Activated naive CD8-positive, alpha-beta T cell treated with anti-CD3 and anti-CD28 coated beads for 36 hours (primary cell): Measurements from ENCODE around the gene SLC39A1. TPM values are rescaled to one million over a fixed set of nuclear protein-coding genes. Genes with fewer than 3 reads are reported as not detected.

ENCODE experiments used
- DNase-seq: peaks from one replicate; pipeline ENCODE4 v3.0.0; 2021
- H3K27ac Mint-ChIP-seq: one replicate; pipeline ENCODE4 v1.8.0; 2022; ENCODE audit warnings: mild to moderate bottlenecking, moderate library complexity, mixed read lengths
- H3K27me3 Mint-ChIP-seq: one replicate; pipeline ENCODE4 v1.8.0; 2022; ENCODE audit warnings: mild to moderate bottlenecking, mixed read lengths
- H3K36me3 Mint-ChIP-seq: one replicate; pipeline ENCODE4 v1.8.0; 2021; ENCODE audit warnings: mild to moderate bottlenecking, mixed read lengths
- H3K4me1 Mint-ChIP-seq: one replicate; pipeline ENCODE4 v1.8.0; 2021; ENCODE audit warnings: mixed read lengths
- H3K4me3 Mint-ChIP-seq: one replicate; pipeline ENCODE4 v1.8.0; 2022; ENCODE audit warnings: mild to moderate bottlenecking, moderate library complexity, mixed read lengths
- H3K9me3 Mint-ChIP-seq: one replicate; pipeline ENCODE4 v1.8.0; 2022; ENCODE audit warnings: mixed read lengths
- total RNA-seq, 2 experiments: library from RNA; stranded (reverse); gene quantifications; one replicate each; pipeline ENCODE4 v1.2.3, GENCODE V29; 2021

Gene SLC39A1
- total RNA-seq, 2 experiments from 2014 or later, result 60.6 to 63.1 TPM

- DNase-seq, result peak; percentile 80
- H3K27me3 Mint-ChIP-seq, result no peaks in the 10 kb centered on the region
- peak overlapping the region; percentile 95 for H3K27ac Mint-ChIP-seq
- peaks cover 26% of the 10 kb centered on the region for H3K4me1 Mint-ChIP-seq
- H3K4me3 Mint-ChIP-seq, result peak overlapping the region; percentile 93
- H3K36me3 Mint-ChIP-seq, result peaks cover 24% of the 10 kb centered on the region
- no peaks in the 10 kb centered on the region for H3K9me3 Mint-ChIP-seq
Measured at GRCh38 chr1:153945795-153946621, 17.3 kb downstream of the SLC39A1 start.

GRCh38 chr1:153945131-153945794, 18.1 kb downstream of the SLC39A1 start:
- Mint-ChIP-seq H3K9me3 (no peaks in the 10 kb centered on the region), H3K4me1 (peaks cover 26% of the 10 kb centered on the region), H3K27ac (peak overlapping the region; percentile 95), H3K27me3 (no peaks in the 10 kb centered on the region), H3K36me3 (peaks cover 25% of the 10 kb centered on the region), H3K4me3 (peak overlapping the region; percentile 93)
- peak; percentile 83 for DNase-seq

GRCh38 chr1:153944827-153945117, 18.6 kb downstream of the SLC39A1 start:
- peaks cover 26% of the 10 kb centered on the region for H3K4me1 Mint-ChIP-seq
- H3K27me3 Mint-ChIP-seq, result no peaks in the 10 kb centered on the region
- peaks cover 27% of the 10 kb centered on the region for H3K36me3 Mint-ChIP-seq
- H3K9me3 Mint-ChIP-seq, result no peaks in the 10 kb centered on the region
- peak overlapping the region; percentile 95 for H3K27ac Mint-ChIP-seq
- peak overlapping the region; percentile 93 for H3K4me3 Mint-ChIP-seq
- DNase-seq, result no peak

GRCh38 chr1:153944005-153944826, 19.1 kb downstream of the SLC39A1 start:
- peak overlapping the region; percentile 93 for H3K4me3 Mint-ChIP-seq
- no peak for DNase-seq
- peaks cover 27% of the 10 kb centered on the region for H3K36me3 Mint-ChIP-seq
- peaks cover 26% of the 10 kb centered on the region for H3K4me1 Mint-ChIP-seq
- no peaks in the 10 kb centered on the region for H3K27me3 Mint-ChIP-seq
- H3K27ac Mint-ChIP-seq, result peak overlapping the region; percentile 95
- H3K9me3 Mint-ChIP-seq, result no peaks in the 10 kb centered on the region

GRCh38 chr1:153942766-153943549, 20.4 kb downstream of the SLC39A1 start:
- no peak for DNase-seq
- peak overlapping the region; percentile 42 for H3K27ac Mint-ChIP-seq
- peaks cover 26% of the 10 kb centered on the region for H3K4me1 Mint-ChIP-seq
- H3K4me3 Mint-ChIP-seq, result no peak overlapping the region
- no peaks in the 10 kb centered on the region for H3K27me3 Mint-ChIP-seq
- no peaks in the 10 kb centered on the region for H3K9me3 Mint-ChIP-seq
- H3K36me3 Mint-ChIP-seq, result peaks cover 22% of the 10 kb centered on the region

- peaks cover 28% of the 10 kb centered on the region for H3K36me3 Mint-ChIP-seq
- no peak overlapping the region for H3K27ac Mint-ChIP-seq
- H3K4me3 Mint-ChIP-seq, result no peak overlapping the region
- H3K27me3 Mint-ChIP-seq, result no peaks in the 10 kb centered on the region
- no peak for DNase-seq
- H3K4me1 Mint-ChIP-seq, result peaks cover 24% of the 10 kb centered on the region
- H3K9me3 Mint-ChIP-seq, result no peaks in the 10 kb centered on the region
Measured at GRCh38 chr1:153941826-153942725, 21.3 kb downstream of the SLC39A1 start.

- DNase-seq, result no peak
- Mint-ChIP-seq H3K36me3 (peaks cover 28% of the 10 kb centered on the region), H3K4me1 (peaks cover 20% of the 10 kb centered on the region), H3K27me3 (no peaks in the 10 kb centered on the region), H3K4me3 (no peak overlapping the region), H3K27ac (no peak overlapping the region), H3K9me3 (no peaks in the 10 kb centered on the region)
Measured at GRCh38 chr1:153940756-153941155, 22.6 kb downstream of the SLC39A1 start.

DNA sequence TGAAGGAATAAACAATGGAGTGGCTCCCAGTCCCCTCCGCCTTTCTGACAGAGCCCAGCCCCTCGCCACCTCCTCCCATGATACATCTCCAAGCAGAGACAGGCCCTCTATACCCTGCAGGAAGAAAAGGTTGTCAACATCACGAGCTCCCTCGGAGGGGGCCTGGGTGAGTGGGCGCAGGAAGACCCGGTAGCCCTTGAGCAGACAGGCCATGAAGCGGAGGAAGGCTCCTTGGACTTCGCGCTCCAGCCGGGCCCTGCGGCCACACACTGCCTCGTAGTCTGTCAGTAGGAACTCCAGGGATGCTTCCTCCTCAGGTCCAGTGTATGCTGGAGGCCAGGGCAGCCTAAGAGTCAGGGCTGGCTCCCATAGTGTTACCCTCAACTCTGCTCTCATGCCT, 23.9 kb downstream of the SLC39A1 start:
- peaks cover 15% of the 10 kb centered on the region for H3K4me1 Mint-ChIP-seq
- H3K27ac Mint-ChIP-seq, result no peak overlapping the region
- no peaks in the 10 kb centered on the region for H3K9me3 Mint-ChIP-seq
- no peaks in the 10 kb centered on the region for H3K27me3 Mint-ChIP-seq
- no peak for DNase-seq
- H3K36me3 Mint-ChIP-seq, result peaks cover 24% of the 10 kb centered on the region
- no peak overlapping the region for H3K4me3 Mint-ChIP-seq

- no peaks in the 10 kb centered on the region for H3K9me3 Mint-ChIP-seq
- H3K36me3 Mint-ChIP-seq, result peaks cover 22% of the 10 kb centered on the region
- H3K27ac Mint-ChIP-seq, result peak overlapping the region; percentile 15
- H3K4me3 Mint-ChIP-seq, result no peak overlapping the region
- no peak for DNase-seq
- peaks cover 12% of the 10 kb centered on the region for H3K4me1 Mint-ChIP-seq
- H3K27me3 Mint-ChIP-seq, result no peaks in the 10 kb centered on the region
Measured at GRCh38 chr1:153938996-153939395, 24.3 kb downstream of the SLC39A1 start.

DNA sequence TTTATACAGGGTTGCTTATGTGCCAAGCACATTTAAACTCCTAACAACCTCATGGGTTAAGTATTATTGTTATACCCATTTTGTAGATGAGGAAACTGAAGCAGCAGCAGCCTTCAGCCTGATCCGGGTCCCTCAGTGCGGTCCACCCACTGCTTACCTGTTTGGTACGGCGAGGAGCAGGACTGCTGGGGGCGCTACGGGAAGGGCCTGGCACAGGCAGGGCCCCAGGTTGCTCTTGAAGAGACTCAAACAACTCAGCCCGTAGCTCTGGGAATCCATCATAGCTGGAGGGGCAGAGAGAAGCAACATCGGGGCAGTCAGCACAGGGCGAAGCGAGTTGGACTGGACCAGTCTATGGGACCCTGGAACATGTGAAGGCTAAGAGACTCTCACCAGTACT, 26.0 kb downstream of the SLC39A1 start:
- H3K27ac Mint-ChIP-seq, result no peak overlapping the region
- H3K9me3 Mint-ChIP-seq, result no peaks in the 10 kb centered on the region
- no peak overlapping the region for H3K4me3 Mint-ChIP-seq
- peaks cover 13% of the 10 kb centered on the region for H3K36me3 Mint-ChIP-seq
- no peaks in the 10 kb centered on the region for H3K27me3 Mint-ChIP-seq
- DNase-seq, result no peak
- H3K4me1 Mint-ChIP-seq, result no peaks in the 10 kb centered on the region

DNA sequence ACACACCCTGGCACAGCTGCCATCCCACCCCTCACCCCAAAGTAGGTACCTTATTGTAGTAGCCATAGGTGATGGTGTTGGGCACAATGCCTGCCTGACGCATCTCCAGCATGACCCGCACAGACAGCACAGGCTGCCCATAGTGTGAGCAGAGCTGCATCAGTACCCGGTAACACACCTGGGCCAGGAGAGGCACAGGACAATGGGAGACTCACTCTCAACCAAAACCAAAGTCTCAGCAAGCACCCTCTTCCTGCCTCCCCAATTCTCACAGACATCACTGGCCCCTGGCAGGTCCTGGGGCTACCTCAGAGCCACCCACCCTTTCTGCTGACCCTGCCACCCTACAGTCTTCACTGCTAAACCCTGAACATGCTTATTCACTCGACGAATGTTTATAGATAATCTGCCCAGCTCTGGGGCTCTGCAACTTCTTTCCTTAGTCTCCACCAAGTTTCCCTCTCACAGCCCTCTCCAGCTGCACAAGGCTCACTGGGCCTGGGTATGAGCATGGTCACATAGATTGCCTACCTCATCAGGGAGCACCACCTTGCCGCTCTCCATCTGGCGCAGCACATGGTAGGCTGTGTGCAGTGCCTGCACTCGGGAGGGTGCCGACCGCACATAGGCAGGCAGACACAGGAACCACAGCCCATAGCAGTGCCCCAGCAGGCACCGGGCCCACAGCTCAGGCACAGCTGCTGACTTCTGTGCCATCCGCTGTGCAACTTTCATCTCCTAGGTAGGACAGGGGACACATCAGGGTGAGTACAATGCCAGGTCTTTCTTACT, 27.1 kb downstream of the SLC39A1 start:
- Mint-ChIP-seq H3K36me3 (peaks cover 12% of the 10 kb centered on the region), H3K9me3 (no peaks in the 10 kb centered on the region), H3K4me1 (no peaks in the 10 kb centered on the region), H3K4me3 (no peak overlapping the region), H3K27ac (peak overlapping the region; percentile 12), H3K27me3 (no peaks in the 10 kb centered on the region)
- no peak for DNase-seq

DNA sequence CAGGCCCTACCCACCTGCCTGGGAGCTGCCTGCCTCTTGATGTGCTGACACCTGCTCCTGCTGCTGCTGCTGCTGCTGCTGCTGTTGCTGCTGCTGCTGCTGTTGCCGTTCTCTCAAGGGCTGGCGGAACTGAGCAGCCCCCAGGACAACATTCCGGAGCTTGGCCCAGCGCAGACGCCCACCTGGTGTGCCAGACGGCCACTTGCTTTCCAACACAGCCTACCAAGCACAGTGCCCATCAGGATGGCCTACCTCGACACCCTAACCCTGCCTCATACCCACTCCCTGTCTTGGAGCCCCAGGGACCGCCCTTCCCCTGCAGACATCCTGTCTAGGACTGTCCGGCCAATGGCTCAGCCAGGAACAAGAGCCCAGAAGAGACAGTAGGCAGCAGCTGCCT, 28.6 kb downstream of the SLC39A1 start:
- Mint-ChIP-seq H3K27ac (peak overlapping the region; percentile 25), H3K27me3 (no peaks in the 10 kb centered on the region), H3K4me1 (no peaks in the 10 kb centered on the region), H3K4me3 (no peak overlapping the region), H3K36me3 (peaks cover 16% of the 10 kb centered on the region), H3K9me3 (no peaks in the 10 kb centered on the region)
- DNase-seq, result no peak

- H3K4me1 Mint-ChIP-seq, result peaks cover 5% of the 10 kb centered on the region
- peaks cover 16% of the 10 kb centered on the region for H3K36me3 Mint-ChIP-seq
- no peak overlapping the region for H3K27ac Mint-ChIP-seq
- no peak for DNase-seq
- no peaks in the 10 kb centered on the region for H3K27me3 Mint-ChIP-seq
- H3K9me3 Mint-ChIP-seq, result no peaks in the 10 kb centered on the region
- no peak overlapping the region for H3K4me3 Mint-ChIP-seq
Measured at GRCh38 chr1:153933955-153934354, 29.4 kb downstream of the SLC39A1 start.
